ENCODE results near the gene OR52I2. TPM values are rescaled to one million over a fixed set of nuclear protein-coding genes. Genes with fewer than 3 reads are reported as not detected.

OR52I2 gene
- not detected for polyA plus RNA-seq (2012; ENCODE audit: insufficient read depth, insufficient read length, low read depth)

DNA sequence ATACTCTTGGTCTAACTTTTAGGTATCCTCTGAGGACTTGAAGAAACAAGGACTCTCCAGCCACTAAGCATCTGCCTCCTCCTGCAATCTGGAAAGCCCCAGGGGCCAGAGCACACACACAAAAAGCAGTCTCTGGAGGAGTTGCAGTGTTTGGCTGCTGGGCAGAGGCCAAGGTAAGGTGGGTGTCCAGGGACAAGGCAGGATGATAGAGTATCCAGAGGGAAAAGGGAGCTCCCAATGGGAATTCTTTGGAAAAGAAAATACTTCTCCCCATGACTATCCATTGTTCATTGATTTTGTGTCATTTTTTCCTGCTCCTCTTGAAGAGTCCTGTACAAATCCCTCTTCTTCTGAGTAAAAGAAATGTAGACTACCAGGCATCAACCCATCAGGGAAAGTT is at the start of gene OR52I2:
TSS of gene OR52I2 (plus strand) at position 301 of the 400 bp plus-strand sequence.
- DNase-seq: no peak
- H3K4me1 ChIP-seq: no peaks in the 10 kb centered on the region
- no peaks in the 10 kb centered on the region for H3K36me3 ChIP-seq
- no peaks in the 10 kb centered on the region for H3K9me3 ChIP-seq
- no peaks in the 10 kb centered on the region for H3K27me3 ChIP-seq
- TF ChIP-seq, protein P1, sequence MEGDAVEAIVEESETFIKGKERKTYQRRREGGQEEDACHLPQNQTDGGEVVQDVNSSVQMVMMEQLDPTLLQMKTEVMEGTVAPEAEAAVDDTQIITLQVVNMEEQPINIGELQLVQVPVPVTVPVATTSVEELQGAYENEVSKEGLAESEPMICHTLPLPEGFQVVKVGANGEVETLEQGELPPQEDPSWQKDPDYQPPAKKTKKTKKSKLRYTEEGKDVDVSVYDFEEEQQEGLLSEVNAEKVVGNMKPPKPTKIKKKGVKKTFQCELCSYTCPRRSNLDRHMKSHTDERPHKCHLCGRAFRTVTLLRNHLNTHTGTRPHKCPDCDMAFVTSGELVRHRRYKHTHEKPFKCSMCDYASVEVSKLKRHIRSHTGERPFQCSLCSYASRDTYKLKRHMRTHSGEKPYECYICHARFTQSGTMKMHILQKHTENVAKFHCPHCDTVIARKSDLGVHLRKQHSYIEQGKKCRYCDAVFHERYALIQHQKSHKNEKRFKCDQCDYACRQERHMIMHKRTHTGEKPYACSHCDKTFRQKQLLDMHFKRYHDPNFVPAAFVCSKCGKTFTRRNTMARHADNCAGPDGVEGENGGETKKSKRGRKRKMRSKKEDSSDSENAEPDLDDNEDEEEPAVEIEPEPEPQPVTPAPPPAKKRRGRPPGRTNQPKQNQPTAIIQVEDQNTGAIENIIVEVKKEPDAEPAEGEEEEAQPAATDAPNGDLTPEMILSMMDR (IDR thresholded peaks at IDR 0.05; ENCODE audit: low read depth, low read length): no peak
- H3K4me3 ChIP-seq (ENCODE audit: low read depth, low read length): no peak within 1 kb of the TSS

DNA sequence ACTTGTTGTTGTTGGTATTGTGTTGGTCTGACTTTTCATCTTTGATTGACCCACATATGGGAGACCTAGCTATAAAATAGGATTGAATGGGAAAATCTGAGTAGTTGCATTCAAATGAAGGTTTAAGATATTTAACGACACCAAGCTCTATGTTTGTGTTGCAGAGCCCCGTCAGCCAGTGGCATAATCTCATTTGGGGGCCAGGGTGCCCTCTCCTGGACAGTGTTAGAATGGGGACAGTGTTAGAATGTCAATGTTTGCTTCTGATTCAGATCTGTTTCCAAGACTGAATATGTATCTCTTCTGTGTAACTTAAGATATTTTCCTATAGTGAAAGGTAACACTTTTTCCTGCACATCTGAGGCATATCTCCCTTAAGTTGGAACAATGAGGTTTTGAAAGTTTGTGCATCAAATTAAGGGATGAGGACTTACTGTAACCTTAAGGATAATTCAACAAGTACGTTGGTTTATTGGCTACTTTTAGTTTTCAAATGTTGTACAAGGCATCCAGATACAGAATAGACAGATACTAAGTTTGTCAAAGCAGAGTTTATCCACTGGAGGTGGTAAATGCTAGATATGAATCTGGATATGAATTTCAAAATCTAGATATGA is 41.8 kb upstream of the OR52I2 start:
- Histone ChIP-seq H3K9me3 (no peaks in the 10 kb centered on the region), H3K4me3 (ENCODE audit: low read depth, low read length) (no peak overlapping the region), H3K4me1 (no peaks in the 10 kb centered on the region), H3K36me3 (no peaks in the 10 kb centered on the region), H3K27me3 (no peaks in the 10 kb centered on the region)
- TF ChIP-seq, protein P1 (IDR thresholded peaks at IDR 0.05; ENCODE audit: low read depth, low read length): peak; percentile 57
- peak; percentile 19 for DNase-seq

DNA sequence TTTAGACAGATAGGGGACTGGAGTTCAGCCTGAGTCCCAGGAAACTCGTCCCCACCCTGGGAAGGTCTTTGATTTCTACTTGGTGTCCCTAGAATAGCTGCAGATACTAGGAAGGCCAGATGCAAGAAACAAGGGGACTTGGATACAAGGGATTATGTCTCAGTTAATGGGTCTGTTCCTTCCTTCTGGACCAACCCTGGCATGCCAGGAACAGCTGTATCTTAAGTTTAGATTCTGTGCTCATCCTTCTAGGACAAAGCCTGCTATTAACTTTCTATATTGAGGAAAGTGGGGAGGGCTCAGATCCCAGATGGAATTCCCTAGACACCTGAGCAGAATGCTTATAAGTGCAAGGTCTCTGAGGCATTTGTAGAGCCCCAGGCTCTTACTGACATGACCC is 40.5 kb upstream of the OR52I2 start:
- Histone ChIP-seq H3K36me3 (no peaks in the 10 kb centered on the region), H3K9me3 (no peaks in the 10 kb centered on the region), H3K27me3 (no peaks in the 10 kb centered on the region), H3K4me3 (ENCODE audit: low read depth, low read length) (no peak overlapping the region), H3K4me1 (no peaks in the 10 kb centered on the region)
- DNase-seq: no peak
- TF ChIP-seq, protein P1 (IDR thresholded peaks at IDR 0.05; ENCODE audit: low read depth, low read length): no peak

DNA sequence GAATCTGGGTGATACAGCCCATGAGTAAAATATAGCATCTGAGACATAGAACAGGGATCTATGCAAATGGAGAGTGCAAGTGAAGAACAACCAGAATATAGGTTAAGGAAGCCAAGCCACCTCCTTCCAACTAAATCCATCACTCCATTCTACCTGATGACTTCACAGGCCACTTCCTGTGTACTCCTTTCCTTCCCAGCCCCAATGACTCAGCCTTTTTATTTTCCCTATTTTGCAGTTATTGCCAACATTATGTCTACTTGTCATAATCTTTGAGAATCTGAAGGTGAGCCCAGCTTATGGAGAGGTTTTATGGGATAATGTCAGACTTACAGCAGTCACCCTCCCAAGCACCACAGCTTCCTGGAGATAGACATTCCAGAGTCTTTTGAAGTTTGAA is 38.0 kb upstream of the OR52I2 start:
- no peaks in the 10 kb centered on the region for H3K27me3 ChIP-seq
- no peaks in the 10 kb centered on the region for H3K4me1 ChIP-seq
- H3K4me3 ChIP-seq (ENCODE audit: low read depth, low read length): no peak overlapping the region
- H3K9me3 ChIP-seq: no peaks in the 10 kb centered on the region
- TF ChIP-seq, protein P1 (IDR thresholded peaks at IDR 0.05; ENCODE audit: low read depth, low read length): no peak
- DNase-seq: no peak
- no peaks in the 10 kb centered on the region for H3K36me3 ChIP-seq

DNA sequence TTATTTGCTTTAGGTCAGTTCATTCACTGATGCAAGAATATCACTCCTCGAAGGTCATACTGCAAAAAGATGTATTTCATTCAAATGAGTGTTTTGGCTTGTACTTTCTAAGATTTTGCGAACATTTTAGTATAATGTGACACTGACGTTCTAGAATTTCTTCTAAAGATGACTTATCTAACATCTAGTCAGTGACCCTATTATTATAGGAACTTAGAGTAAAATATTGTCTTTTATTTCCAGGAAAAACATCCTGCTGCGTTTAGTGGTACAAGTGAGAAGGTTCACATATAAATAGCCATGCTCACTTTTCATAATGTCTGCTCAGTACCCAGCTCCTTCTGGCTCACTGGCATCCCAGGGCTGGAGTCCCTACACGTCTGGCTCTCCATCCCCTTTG is 36.7 kb upstream of the OR52I2 start, which contains the start of gene OR52M1:
TSS of gene OR52M1 (plus strand) at position 301 of the 400 bp plus-strand sequence. CDS start at position 301, 0 bp downstream.
- TF ChIP-seq, protein P1 (IDR thresholded peaks at IDR 0.05; ENCODE audit: low read depth, low read length): no peak
- Histone ChIP-seq H3K4me1 (no peaks in the 10 kb centered on the region), H3K27me3 (no peaks in the 10 kb centered on the region), H3K4me3 (ENCODE audit: low read depth, low read length) (no peak within 1 kb of the TSS), H3K9me3 (no peaks in the 10 kb centered on the region), H3K36me3 (no peaks in the 10 kb centered on the region)
- DNase-seq: no peak

DNA sequence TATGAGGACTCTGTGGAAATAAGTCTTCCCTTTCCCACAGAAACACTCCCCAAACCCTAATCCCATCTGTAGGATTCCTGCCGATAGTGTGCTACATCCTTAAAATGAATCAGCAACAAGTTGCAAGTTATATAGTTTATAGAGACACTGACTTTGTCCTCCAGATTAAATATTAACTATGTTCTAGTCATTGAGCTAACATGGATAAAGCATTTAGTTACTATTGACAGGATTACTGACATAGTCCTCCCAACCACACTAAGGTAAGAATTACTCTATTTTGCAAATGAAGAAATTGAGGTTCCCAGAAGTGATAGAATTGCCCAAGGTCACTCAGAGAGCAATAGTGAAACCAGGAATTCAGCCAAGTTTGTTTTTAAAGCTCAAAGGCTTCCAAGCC is 34.7 kb upstream of the OR52I2 start:
- no peak for DNase-seq
- Histone ChIP-seq H3K27me3 (no peaks in the 10 kb centered on the region), H3K36me3 (no peaks in the 10 kb centered on the region), H3K9me3 (no peaks in the 10 kb centered on the region), H3K4me3 (ENCODE audit: low read depth, low read length) (no peak overlapping the region), H3K4me1 (no peaks in the 10 kb centered on the region)
- TF ChIP-seq, protein P1 (IDR thresholded peaks at IDR 0.05; ENCODE audit: low read depth, low read length): no peak
